ENCODE data around the gene TMEM132C. TPM values are rescaled to one million over a fixed set of nuclear protein-coding genes. Genes with fewer than 3 reads are reported as not detected.

TMEM132C gene
- polyA plus RNA-seq, 1 of the 3 experiments (the other 2 are of a cell fraction), result not detected

GRCh38 chr12:128286970-128287369 is 20.0 kb downstream of the TMEM132C start:
- WGBS (ENCODE audit: low lambda C conversion rate), result 15% methylated on average over 1 of the region's 1 CpG
- Histone ChIP-seq H3K4me2 (no peak overlapping the region), H4K20me1 (ENCODE audit: insufficient read depth) (no peaks in the 10 kb centered on the region), H3F3A (replicated peaks; ENCODE audit: insufficient read depth) (no peaks in the 10 kb centered on the region), H2AFZ (ENCODE audit: low read depth) (no peak overlapping the region), H3K27me3 (ENCODE audit: insufficient read depth) (no peaks in the 10 kb centered on the region), H3K9me2 (no peaks in the 10 kb centered on the region), H3K79me2 (ENCODE audit: insufficient read depth) (no peaks in the 10 kb centered on the region), H3K9me3 (no peaks in the 10 kb centered on the region), H3K27ac (ENCODE audit: low read depth in 2 of 2, low read length in 1 of 2) (no peak overlapping the region), H3K9ac (no peak overlapping the region), H3K4me3 (ENCODE audit: low read depth in 2 of 2, low read length in 1 of 2) (no peak overlapping the region), H3K4me1 (ENCODE audit: control insufficient read depth in 1 of 2, insufficient read depth in 2 of 2, low read depth in 1 of 2, low read length in 1 of 2) (no peaks in the 10 kb centered on the region), H3K36me3 (replicated peaks in 1 of 2; ENCODE audit: control insufficient read depth in 1 of 2, insufficient read depth in 2 of 2, low read length in 1 of 2) (no peaks in the 10 kb centered on the region)
- ChIA-PET POLR2A (no interaction called here), CTCF (no interaction called here)
- TF ChIP-seq USF1 (IDR thresholded peaks at IDR 0.05; ENCODE audit: borderline replicate concordance, low read depth) (no peak), REST (IDR thresholded peaks at IDR 0.05; ENCODE audit: low read depth, low read length) (no peak), FOXM1 (IDR thresholded peaks at IDR 0.05; ENCODE audit: low read depth) (no peak)
- no peak for DNase-seq

- POLR2A ChIA-PET, result no interaction called here
- no peak overlapping the region for H3K4me3 ChIP-seq (ENCODE audit: low read depth in 2 of 2, low read length in 1 of 2)
- no peak overlapping the region for H3K4me2 ChIP-seq
- no peak for DNase-seq
- no peaks in the 10 kb centered on the region for H3K27me3 ChIP-seq (ENCODE audit: insufficient read depth)
- no peaks in the 10 kb centered on the region for H3F3A ChIP-seq (replicated peaks; ENCODE audit: insufficient read depth)
- no peak for TF ChIP-seq FOSL2 (IDR thresholded peaks at IDR 0.05; ENCODE audit: borderline replicate concordance, low read depth)
- no peak for TF ChIP-seq RAD21 (IDR thresholded peaks at IDR 0.05; ENCODE audit: low read length)
- no peak for TF ChIP-seq GATA2 (CRISPR knock-in tag; IDR thresholded peaks at IDR 0.05)
- no peak for TF ChIP-seq SMC3 (IDR thresholded peaks at IDR 0.05; ENCODE audit: low read depth, low read length)
- no peaks in the 10 kb centered on the region for H3K9me2 ChIP-seq
- H3K9me3 ChIP-seq, result no peaks in the 10 kb centered on the region
- H3K79me2 ChIP-seq (ENCODE audit: insufficient read depth), result no peaks in the 10 kb centered on the region
- no peak overlapping the region for H3K9ac ChIP-seq
- H4K20me1 ChIP-seq (ENCODE audit: insufficient read depth), result no peaks in the 10 kb centered on the region
- no peaks in the 10 kb centered on the region for H3K36me3 ChIP-seq (replicated peaks in 1 of 2; ENCODE audit: control insufficient read depth in 1 of 2, insufficient read depth in 2 of 2, low read length in 1 of 2)
- H3K4me1 ChIP-seq (ENCODE audit: control insufficient read depth in 1 of 2, insufficient read depth in 2 of 2, low read depth in 1 of 2, low read length in 1 of 2), result no peaks in the 10 kb centered on the region
- H3K27ac ChIP-seq (ENCODE audit: low read depth in 2 of 2, low read length in 1 of 2), result no peak overlapping the region
- CTCF ChIA-PET, result interaction anchor here (0.7 kb wide), 1 partner anchor 29 kb away, joined by 5 read pairs; no protein-coding TSS in a partner anchor
- H2AFZ ChIP-seq (ENCODE audit: low read depth), result no peak overlapping the region
- 40% methylated on average over 1 of the region's 2 CpGs for WGBS (ENCODE audit: low lambda C conversion rate)
Observed at GRCh38 chr12:128288357-128288756, 21.4 kb downstream of the TMEM132C start.

- POLR2A ChIA-PET, result no interaction called here
- no peak overlapping the region for H3K4me2 ChIP-seq
- H3F3A ChIP-seq (replicated peaks; ENCODE audit: insufficient read depth), result no peaks in the 10 kb centered on the region
- DNase-seq, result no peak
- H3K4me1 ChIP-seq (ENCODE audit: control insufficient read depth in 1 of 2, insufficient read depth in 2 of 2, low read depth in 1 of 2, low read length in 1 of 2), result no peaks in the 10 kb centered on the region
- no peaks in the 10 kb centered on the region for H3K36me3 ChIP-seq (replicated peaks in 1 of 2; ENCODE audit: control insufficient read depth in 1 of 2, insufficient read depth in 2 of 2, low read length in 1 of 2)
- H3K9ac ChIP-seq, result no peak overlapping the region
- no peak overlapping the region for H3K27ac ChIP-seq (ENCODE audit: low read depth in 2 of 2, low read length in 1 of 2)
- no peaks in the 10 kb centered on the region for H4K20me1 ChIP-seq (ENCODE audit: insufficient read depth)
- H2AFZ ChIP-seq (ENCODE audit: low read depth), result no peak overlapping the region
- CTCF ChIA-PET, result interaction anchor here (0.7 kb wide), 1 partner anchor 30 kb away, joined by 5 read pairs; no protein-coding TSS in a partner anchor
- H3K9me3 ChIP-seq, result no peaks in the 10 kb centered on the region
- no peaks in the 10 kb centered on the region for H3K27me3 ChIP-seq (ENCODE audit: insufficient read depth)
- H3K9me2 ChIP-seq, result no peaks in the 10 kb centered on the region
- no peak overlapping the region for H3K4me3 ChIP-seq (ENCODE audit: low read depth in 2 of 2, low read length in 1 of 2)
- no peaks in the 10 kb centered on the region for H3K79me2 ChIP-seq (ENCODE audit: insufficient read depth)
- WGBS (ENCODE audit: low lambda C conversion rate), result 47% methylated on average over 13 of the region's 13 CpGs
- TF ChIP-seq RXRA (IDR thresholded peaks at IDR 0.05; ENCODE audit: borderline replicate concordance, low read depth) (no peak), EP300 (IDR thresholded peaks at IDR 0.05; ENCODE audit: borderline replicate concordance in 1 of 2, low read depth in 1 of 2, low read length in 1 of 2) (no peak), RCOR1 (IDR thresholded peaks at IDR 0.05; ENCODE audit: low read length) (no peak), REST (IDR thresholded peaks at IDR 0.05; ENCODE audit: low read depth, low read length) (no peak), PBX3 (IDR thresholded peaks at IDR 0.05) (no peak), NFIC (IDR thresholded peaks at IDR 0.05; ENCODE audit: borderline replicate concordance) (no peak), MXI1 (IDR thresholded peaks at IDR 0.05; ENCODE audit: low read depth, low read length) (no peak), FOXM1 (IDR thresholded peaks at IDR 0.05; ENCODE audit: low read depth) (no peak)
Observed at GRCh38 chr12:128288896-128289295, 21.9 kb downstream of the TMEM132C start.

Data from SK-N-SH (cell line).